AG20443 (cell line): Measurements from ENCODE around the gene GMNC.

Source experiments
- DNase-seq: peaks from one replicate; pipeline ENCODE4 v3.0.0; 2012; ENCODE audit warnings: low spot score, mixed read lengths

GMNC gene

DNA sequence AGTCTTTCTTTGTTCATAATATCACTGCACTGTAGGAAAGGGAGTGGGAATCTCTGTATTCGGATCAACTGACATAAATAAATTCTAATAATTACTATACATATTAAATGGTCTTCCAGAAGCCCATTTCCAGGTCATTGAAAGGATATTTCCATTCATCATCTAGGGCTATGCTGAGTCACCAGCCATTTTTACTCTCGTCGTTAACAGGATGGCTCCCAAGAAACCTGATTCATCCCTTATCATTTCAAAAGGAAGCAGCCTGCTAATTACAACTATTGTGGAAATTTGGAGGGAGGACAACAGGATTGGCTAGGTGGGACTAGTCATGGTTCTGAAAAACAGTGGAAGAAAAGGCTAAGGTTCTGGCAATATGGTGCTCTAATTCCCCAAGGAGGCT, 13.6 kb downstream of the GMNC start:
- DNase-seq = no peak

DNA sequence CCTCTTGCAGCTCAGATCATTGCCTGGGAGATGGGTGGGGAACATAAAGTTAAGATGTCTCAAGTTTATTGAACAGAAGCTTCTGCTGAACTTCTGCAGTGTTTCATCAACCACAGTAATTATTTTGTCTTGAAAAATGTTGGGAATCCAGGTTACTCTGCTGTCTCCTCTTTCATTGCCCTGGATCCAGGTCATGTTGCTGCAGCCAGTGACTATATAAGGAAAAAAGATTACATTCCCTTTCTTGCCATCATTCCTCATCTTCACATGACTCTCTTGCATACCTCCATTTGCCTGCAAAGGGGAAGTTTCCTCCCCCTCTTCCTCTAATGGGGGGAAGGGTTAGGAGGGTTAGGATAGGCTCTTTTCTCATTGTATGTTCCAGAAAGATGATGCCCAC, 15.1 kb downstream of the GMNC start:
- no peak for DNase-seq

DNA sequence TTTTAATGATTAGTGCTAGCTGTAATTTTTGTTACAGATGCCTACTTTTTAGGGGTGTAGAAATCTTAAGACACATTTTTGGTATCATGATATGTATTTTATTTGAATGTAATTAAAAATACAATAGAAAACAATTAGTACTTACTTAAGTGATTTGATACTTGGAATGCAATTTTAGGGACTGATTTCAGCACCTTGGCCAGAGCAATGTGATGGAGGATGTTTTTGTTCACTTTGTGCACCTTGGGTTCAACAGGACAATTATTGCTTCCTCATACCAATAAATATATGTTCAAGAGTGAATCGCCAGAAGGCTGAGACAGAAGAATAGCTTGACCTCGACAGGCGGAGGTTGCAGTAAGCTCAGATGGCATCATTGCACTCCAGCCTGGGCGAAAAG, 22.3 kb downstream of the GMNC start:
- DNase-seq = peak; percentile 10

DNA sequence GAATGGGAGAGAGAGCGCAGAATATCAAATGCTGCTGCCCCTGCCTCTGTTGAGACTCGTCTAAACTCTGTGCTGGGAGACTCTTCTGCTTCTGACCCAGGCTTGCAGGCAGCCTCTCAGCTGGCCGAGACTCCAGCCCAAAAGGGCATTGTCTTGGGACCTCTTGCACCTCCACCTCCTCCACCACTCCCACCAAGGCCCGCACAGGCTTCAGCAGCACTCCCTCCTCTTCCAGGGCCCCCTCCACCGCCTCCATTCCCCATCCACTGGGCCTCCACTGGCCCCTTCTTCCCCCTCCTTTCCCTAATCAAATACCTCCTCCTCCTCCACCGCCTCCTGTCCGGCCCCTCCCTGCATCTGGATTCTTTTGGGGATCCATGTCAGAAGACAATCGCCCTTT, 31.3 kb downstream of the GMNC start:
- no peak for DNase-seq

DNA sequence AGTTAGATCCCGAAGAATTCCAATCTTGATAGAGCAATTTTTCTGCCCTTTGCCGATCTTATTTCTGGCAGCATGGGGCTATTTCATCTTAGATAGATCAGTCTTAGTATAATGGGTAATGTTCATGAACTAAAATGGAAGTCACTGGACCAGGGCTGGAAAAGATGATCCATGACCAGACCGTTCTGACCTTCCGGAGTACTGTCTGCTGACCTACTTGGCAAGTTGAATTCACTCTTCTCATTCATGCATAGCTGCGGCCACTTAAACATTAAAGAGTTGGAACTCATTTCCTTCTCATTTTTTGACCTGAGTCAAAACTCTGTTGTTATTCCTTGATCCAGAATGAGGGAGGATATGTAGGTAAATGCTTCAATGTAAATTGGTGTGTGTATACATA, 32.5 kb downstream of the GMNC start:
- no peak for DNase-seq

DNA sequence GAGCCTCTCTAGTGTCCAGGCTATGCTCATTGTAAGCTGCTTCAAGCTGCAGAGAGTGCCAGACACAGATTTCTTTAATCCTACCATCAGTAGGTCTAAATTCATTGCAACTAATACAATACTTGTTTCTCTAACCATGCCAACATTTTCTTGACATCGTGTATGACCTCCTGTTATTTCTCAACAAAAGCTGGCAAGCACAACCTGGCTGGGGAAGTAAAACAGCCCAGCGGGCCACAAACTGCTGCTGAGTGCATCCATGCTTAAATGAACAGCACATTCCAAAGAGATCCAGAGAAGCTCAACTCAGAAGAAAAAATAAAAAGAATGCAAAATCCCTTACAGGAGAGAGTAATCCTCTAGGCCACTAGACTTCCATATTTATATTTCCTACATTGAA, 36.5 kb downstream of the GMNC start:
- DNase-seq = no peak

DNA sequence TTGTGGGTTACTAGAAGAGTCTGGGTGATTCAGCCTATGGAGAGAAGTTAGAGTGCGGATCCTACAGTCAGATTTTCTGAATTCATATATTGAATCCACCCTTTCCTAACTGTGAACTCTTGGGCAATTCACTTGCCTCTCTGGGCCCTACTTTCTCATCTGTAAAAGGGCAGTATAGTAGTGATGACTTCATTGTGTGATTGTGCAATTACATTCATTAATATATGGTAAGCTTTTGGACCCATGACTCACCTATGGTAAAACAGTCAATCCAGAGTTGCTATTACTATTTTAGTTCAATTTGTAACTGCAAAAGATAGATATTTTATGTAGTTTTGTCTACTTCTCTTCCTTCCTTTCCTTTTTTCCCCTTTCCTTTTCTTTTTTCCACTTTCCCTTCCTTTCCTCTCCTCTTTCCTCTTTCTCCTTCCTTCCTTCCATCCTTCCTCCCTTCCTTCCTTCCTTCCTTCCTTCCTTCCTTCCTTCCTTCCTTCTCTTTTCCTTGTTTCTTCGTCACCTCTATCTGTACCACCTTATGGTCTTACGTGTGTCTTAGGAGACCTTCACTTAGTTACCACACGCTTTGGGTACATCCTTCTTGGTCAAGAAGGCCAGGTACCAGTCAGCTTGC, 37.0 kb downstream of the GMNC start:
- DNase-seq = no peak

DNA sequence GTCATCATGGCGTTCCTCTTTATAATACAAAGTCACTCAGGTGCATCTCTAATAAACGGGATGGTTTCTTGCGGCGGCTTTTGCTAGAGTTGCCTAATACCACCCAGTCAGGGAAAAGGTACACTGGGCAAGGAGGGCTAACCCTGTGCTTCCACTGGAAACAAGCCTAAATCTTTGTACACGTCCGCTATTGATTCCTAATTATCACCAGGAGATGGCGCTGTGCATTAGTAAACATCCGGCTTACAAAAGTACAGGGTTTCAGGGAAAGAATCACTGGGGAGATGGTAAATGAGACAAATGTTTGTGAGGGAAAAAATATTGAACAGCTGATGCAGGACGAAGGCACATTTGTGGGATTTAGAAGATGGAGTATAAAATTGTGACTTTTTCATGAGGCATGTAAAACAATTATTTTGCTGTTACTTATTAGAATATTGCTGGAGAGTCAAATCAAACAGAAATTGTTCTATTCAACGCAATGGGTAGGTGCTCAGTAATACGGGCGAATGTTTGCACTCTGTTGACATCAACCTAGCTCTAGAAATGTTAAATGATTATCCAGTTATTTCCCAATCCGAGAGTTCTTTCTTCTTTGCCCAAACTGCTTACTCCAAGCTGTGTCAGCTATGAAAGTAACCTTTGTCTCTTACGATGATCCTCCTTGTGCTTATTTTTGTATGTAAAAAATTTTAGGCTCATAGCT, 50.6 kb downstream of the GMNC start:
- DNase-seq = peak; percentile 47

DNA sequence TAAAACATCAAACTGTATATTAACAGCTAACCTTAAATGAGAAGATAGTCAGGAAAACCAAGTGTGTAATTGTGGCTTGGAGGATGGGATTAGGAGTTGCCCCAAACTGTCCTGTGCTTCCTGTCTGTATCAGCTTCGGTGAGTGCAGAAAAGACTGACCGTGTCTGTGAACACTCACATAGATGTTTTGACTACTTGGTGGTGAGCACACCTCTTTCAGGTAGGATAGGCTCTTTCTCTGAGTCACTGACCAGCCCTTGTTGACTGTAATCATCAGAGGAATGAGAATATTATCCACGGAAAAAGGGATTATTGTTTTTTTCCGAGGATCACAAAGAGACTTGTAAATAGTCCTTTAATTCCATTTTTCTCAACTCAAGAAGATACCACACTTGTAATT, 51.5 kb downstream of the GMNC start:
- DNase-seq = no peak

DNA sequence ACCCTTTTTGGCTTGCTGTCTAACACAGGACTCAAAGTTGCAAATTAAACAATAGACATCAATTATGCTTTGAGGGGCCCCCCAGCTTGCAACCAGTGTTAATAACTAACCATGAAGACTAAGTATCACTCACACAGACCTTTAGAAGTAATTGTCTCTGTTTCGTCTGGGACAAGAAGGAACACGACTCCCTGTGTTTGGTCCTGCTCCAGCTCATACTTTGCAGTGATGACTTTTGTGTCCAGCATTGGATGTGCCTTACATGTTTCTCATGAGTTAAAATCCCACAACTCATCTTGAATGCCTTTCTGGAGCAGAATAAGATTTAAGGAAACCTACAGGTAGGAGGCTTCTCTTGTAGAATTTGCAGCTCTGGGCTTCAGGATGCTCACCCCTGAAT, 53.1 kb downstream of the GMNC start:
- DNase-seq = no peak

DNA sequence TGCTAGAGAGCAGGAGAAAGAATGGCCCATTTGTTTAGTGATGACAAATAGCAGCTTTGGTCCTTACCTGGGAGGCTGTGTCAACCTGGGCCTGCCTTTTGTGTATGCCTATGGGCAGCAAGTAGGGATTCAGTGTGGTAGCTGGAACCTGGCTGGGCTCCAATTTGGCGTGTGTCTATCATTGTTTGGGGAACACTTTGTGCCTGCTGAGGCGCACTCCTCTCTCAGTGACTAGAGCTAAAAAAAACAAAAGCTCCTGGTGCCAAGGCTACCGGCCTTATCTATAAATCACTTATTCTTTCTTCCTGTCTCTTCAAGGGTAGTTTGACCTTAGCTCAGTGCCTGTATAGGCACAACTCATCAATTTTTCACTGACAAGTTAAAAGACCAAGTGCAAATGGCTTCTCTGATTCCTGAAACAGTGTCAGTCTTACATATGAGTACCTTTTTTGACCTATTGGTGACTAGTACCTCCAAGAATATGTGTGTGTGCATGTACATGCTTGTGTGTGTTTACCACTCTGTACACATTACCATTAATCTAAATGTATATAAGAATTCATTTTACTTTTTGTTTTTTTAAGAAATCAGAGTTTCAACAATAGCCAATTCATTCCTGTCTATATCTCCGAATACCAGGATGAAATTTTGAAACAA, 54.6 kb downstream of the GMNC start:
- DNase-seq = no peak
